Sigmoid colon (tissue), 7 donors: Measurements from ENCODE around the gene ZNHIT1. TPM values are rescaled to one million over a fixed set of nuclear protein-coding genes. Genes with fewer than 3 reads are reported as not detected.

Experiments used
- DNase-seq: peaks from one replicate; pipeline ENCODE4 v3.0.0-alpha.2; 2019
- H3K27ac ChIP-seq, 4 donors: fragments of 200-600 bp; sonication (generic); one replicate each; pipeline ENCODE4 v1.5.1; 2016 to 2019; ENCODE audit warnings: mild to moderate bottlenecking in 1 of 4
- H3K27me3 ChIP-seq, 3 donors: fragments of 200-600 bp; sonication (generic); one replicate each; pipeline ENCODE4 v1.5.1; 2019; ENCODE audit warnings: mild to moderate bottlenecking in 1 of 3
- H3K36me3 ChIP-seq, 4 donors: fragments of 200-600 bp; sonication (generic); one replicate each; pipeline ENCODE4 v1.5.1; 2016 to 2019
- H3K4me1 ChIP-seq, 4 donors: fragments of 200-600 bp; sonication (generic); one replicate each; pipeline ENCODE4 v1.5.1; 2017 to 2019
- H3K4me3 ChIP-seq, 4 donors: fragments of 200-600 bp; sonication (generic); one replicate each; pipeline ENCODE4 v1.5.1; 2017 to 2019; ENCODE audit warnings: mild to moderate bottlenecking in 2 of 4, moderate library complexity in 1 of 4
- H3K9me3 ChIP-seq, 4 donors: fragments of 200-600 bp in 3 of 4; sonication (generic) in 3 of 4; one replicate each; pipeline versions ENCODE4 v1.5.1 to v1.6.1; 2013 to 2019
- EP300 ChIP-seq, 4 donors: sonication (generic); formaldehyde crosslinking; IDR thresholded peaks; one replicate each; pipeline ENCODE4 v1.6.1; 2017; ENCODE audit warnings: antibody characterized with exemption in 4 of 4
- POLR2A ChIP-seq, 2 donors: fragments of 450-650 bp; IDR thresholded peaks; one replicate each; pipeline ENCODE4 v1.6.1; 2016; ENCODE audit warnings: antibody characterized with exemption in 2 of 2, mild to moderate bottlenecking in 2 of 2, moderate library complexity in 2 of 2
- POLR2AphosphoS5 ChIP-seq, 4 donors: sonication (generic); formaldehyde crosslinking; IDR thresholded peaks; one replicate each; pipeline ENCODE4 v1.6.1; 2017; ENCODE audit warnings: antibody characterized with exemption in 4 of 4
- WGBS, 2 donors: extraction: QIAGEN DNeasy Blood & Tissue Kit; methylation state at CpG; one replicate each; pipeline ENCODE4 v1.1.7; 2013; 5-methylcytosine and 5-hydroxymethylcytosine counted together
- intact Hi-C: fragments of 100-400 bp; cut with DNase I; formaldehyde crosslinking; loops from one replicate; pipeline ENCODE4 v1.15.1; 2023
- polyA plus RNA-seq, 3 donors: library from polyadenylated mRNA; stranded (reverse); fragments of 200-250 nt; gene quantifications; one replicate each; pipeline ENCODE4 v1.2.3, GENCODE V29; 2013
- total RNA-seq, 4 donors: library from RNA; depleted of rRNA; stranded (reverse); fragments of >200 nt; gene quantifications; one replicate each; pipeline ENCODE4 v1.1.0, GENCODE V29; 2016
- TF ChIP-seq, protein P1 (sequence below), 4 experiments: fragments of 450-650 bp in 3 of 4; fragments of 200-600 bp in 1 of 4; IDR thresholded peaks; one replicate each; pipeline ENCODE4 v1.5.1; 2016 to 2019; ENCODE audit warnings: antibody characterized with exemption in 4 of 4, mild to moderate bottlenecking in 3 of 4, moderate library complexity in 2 of 4
- donor health status: healthy with polysubstance abuse.
- donor health status: Bipolar disorder and iron deficiency.
- donor health status: healthy.

Gene ZNHIT1
- total and polyA plus RNA-seq, 7 donors, result 64.8 to 200 (median 97.4) TPM

DNA sequence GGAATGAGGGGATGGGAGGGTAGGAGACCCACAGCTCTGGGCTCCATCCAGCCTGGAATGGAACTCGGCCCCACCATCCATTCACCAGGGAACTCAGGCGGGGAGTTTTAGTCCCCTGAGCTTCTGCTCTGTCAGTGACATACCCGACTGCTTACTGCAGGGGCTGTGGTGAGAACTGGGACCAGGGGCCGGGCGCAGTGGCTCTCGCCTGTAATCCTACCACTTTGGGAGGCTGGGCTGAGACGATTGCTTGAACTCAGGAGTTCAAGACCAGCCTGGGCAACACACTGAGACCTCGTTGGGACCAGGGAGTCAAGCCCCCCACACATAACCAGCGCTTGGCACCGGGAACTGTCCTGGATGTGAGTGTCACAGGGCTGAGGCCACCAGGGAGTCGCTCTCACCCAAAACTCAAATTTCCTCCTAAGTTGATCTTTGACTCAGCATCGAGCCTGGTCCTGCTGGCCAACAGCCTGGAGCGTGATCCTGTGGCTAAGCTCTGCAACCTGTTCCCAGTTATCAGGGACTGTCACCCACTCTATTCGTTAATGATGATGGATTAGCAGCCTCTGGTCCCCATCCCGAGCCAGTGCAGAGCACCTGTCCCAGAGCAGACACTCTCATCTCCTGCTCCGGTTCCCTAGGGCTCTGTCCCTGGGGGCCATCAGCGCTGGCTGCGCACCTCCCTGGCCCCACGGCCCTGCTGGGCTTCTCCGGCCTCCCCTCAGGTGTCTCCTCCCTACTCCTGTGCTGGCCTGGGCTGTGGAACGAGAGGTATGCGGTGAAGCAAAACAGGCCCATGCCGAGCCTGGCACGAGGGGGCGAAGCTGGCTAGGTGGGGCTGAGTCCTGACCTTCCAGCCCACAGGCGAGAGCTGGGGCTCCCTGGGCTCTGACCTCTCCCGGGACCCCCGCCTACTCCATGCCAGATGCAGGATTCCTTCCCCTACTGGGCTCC, 20.5 kb downstream of the ZNHIT1 start:
- Histone ChIP-seq H3K4me3 (no peak overlapping the region), H3K27ac (peak overlapping the region; percentile 64 to 79 (median 70)), H3K9me3 (no peaks in the 10 kb centered on the region), H3K27me3 (no peaks in the 10 kb centered on the region), H3K4me1 (peaks cover 0 to 40% (median 26%) of the 10 kb centered on the region in 4 donors), H3K36me3 (peaks cover 19 to 52% (median 27%) of the 10 kb centered on the region in 4 donors)
- no peak for TF ChIP-seq EP300 (IDR thresholded peaks at IDR 0.05)
- no peak for TF ChIP-seq POLR2AphosphoS5 (IDR thresholded peaks at IDR 0.05)
- TF ChIP-seq, protein P1, sequence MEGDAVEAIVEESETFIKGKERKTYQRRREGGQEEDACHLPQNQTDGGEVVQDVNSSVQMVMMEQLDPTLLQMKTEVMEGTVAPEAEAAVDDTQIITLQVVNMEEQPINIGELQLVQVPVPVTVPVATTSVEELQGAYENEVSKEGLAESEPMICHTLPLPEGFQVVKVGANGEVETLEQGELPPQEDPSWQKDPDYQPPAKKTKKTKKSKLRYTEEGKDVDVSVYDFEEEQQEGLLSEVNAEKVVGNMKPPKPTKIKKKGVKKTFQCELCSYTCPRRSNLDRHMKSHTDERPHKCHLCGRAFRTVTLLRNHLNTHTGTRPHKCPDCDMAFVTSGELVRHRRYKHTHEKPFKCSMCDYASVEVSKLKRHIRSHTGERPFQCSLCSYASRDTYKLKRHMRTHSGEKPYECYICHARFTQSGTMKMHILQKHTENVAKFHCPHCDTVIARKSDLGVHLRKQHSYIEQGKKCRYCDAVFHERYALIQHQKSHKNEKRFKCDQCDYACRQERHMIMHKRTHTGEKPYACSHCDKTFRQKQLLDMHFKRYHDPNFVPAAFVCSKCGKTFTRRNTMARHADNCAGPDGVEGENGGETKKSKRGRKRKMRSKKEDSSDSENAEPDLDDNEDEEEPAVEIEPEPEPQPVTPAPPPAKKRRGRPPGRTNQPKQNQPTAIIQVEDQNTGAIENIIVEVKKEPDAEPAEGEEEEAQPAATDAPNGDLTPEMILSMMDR (IDR thresholded peaks at IDR 0.05), result no peak
- TF ChIP-seq POLR2A (IDR thresholded peaks at IDR 0.05), result no peak
- WGBS, 2 donors, result 70 to 77% methylated on average over 28 of the region's 28 CpGs
- no peak for DNase-seq
- intact Hi-C loops, result no loop called here

- no peaks in the 10 kb centered on the region for H3K9me3 ChIP-seq
- intact Hi-C loops, result no loop called here
- peak overlapping the region; percentile 64 to 79 (median 70) for H3K27ac ChIP-seq
- DNase-seq, result no peak
- 69 to 74% methylated on average over 27 of the region's 27 CpGs for WGBS, 2 donors
- H3K27me3 ChIP-seq, result no peaks in the 10 kb centered on the region
- peaks cover 0 to 48% (median 33%) of the 10 kb centered on the region in 4 donors for H3K4me1 ChIP-seq
- TF ChIP-seq POLR2A (IDR thresholded peaks at IDR 0.05) (no peak), POLR2AphosphoS5 (IDR thresholded peaks at IDR 0.05) (no peak), EP300 (IDR thresholded peaks at IDR 0.05) (no peak)
- TF ChIP-seq, protein P1 (IDR thresholded peaks at IDR 0.05), result no peak
- no peak overlapping the region for H3K4me3 ChIP-seq
- H3K36me3 ChIP-seq, result peaks cover 19 to 52% (median 27%) of the 10 kb centered on the region in 4 donors
Measured at GRCh38 chr7:101239191-101239950, 21.4 kb downstream of the ZNHIT1 start.

DNA sequence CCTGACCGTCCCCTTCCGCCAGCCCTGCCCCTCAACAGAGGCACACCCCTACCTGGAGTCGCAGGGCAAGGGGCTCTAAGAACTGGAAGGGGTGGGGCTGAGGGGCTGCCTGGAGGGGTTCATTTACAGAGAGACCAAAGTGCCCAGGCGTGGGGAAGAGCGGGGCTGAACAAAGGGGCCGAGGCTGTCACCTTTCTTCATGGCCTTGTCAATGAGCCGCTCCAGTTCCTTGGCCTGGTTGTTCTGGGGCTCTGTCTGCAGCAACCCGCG, 21.9 kb downstream of the ZNHIT1 start:
- no peaks in the 10 kb centered on the region for H3K27me3 ChIP-seq
- H3K9me3 ChIP-seq, result no peaks in the 10 kb centered on the region
- TF ChIP-seq EP300 (IDR thresholded peaks at IDR 0.05) (no peak), POLR2A (IDR thresholded peaks at IDR 0.05) (no peak), POLR2AphosphoS5 (IDR thresholded peaks at IDR 0.05) (no peak)
- TF ChIP-seq, protein P1 (IDR thresholded peaks at IDR 0.05), result no peak
- H3K36me3 ChIP-seq, result peaks cover 19 to 52% (median 27%) of the 10 kb centered on the region in 4 donors
- DNase-seq, result no peak
- peaks cover 0 to 49% (median 33%) of the 10 kb centered on the region in 4 donors for H3K4me1 ChIP-seq
- WGBS, 2 donors, result 94 to 95% methylated on average over 9 of the region's 9 CpGs
- intact Hi-C loops, result loop anchor here (5.0 kb wide), 1 partner anchor 1833 kb away; the partner anchor contains the start of genes BUD31 and PDAP1
- H3K27ac ChIP-seq, result peak overlapping the region in 3 of 4 donors; percentile 68 to 79 (median 73)
- no peak overlapping the region for H3K4me3 ChIP-seq

- H3K4me3 ChIP-seq, result no peak overlapping the region
- DNase-seq, result no peak
- peaks cover 0 to 53% (median 37%) of the 10 kb centered on the region in 4 donors for H3K4me1 ChIP-seq
- no peaks in the 10 kb centered on the region for H3K27me3 ChIP-seq
- WGBS, 2 donors, result 80 to 91% methylated on average over 32 of the region's 32 CpGs
- intact Hi-C loops, result loop anchor here (5.0 kb wide), 1 partner anchor 1833 kb away; the partner anchor contains the start of genes BUD31 and PDAP1
- H3K27ac ChIP-seq, result peak overlapping the region in 2 of 4 donors; percentile 73 to 79
- no peaks in the 10 kb centered on the region for H3K9me3 ChIP-seq
- TF ChIP-seq POLR2AphosphoS5 (IDR thresholded peaks at IDR 0.05) (no peak), POLR2A (IDR thresholded peaks at IDR 0.05) (no peak), EP300 (IDR thresholded peaks at IDR 0.05) (no peak)
- TF ChIP-seq, protein P1 (IDR thresholded peaks at IDR 0.05), result no peak
- H3K36me3 ChIP-seq, result peaks cover 19 to 52% (median 27%) of the 10 kb centered on the region in 4 donors
Measured at GRCh38 chr7:101240226-101241014, 22.5 kb downstream of the ZNHIT1 start.
